Measurements from ENCODE around the gene SELPLG. TPM values are rescaled to one million over a fixed set of nuclear protein-coding genes. Genes with fewer than 3 reads are reported as not detected.

Gene SELPLG
- total RNA-seq, 1 donor from 2014 or later: 0.34 TPM

GRCh38 chr12:108573317-108573716 lies 60.4 kb downstream of the SELPLG start:
- Mint-ChIP-seq H3K36me3 (ENCODE audit: unreplicated experiment) (no peaks in the 10 kb centered on the region), H3K4me3 (ENCODE audit: unreplicated experiment) (no peak overlapping the region), H3K27me3 (ENCODE audit: unreplicated experiment) (peaks cover 4% of the 10 kb centered on the region), H3K4me1 (ENCODE audit: low read depth, unreplicated experiment) (peaks cover 3% of the 10 kb centered on the region), H3K27ac (ENCODE audit: unreplicated experiment) (no peak overlapping the region), H3K9me3 (ENCODE audit: unreplicated experiment) (no peaks in the 10 kb centered on the region)
- no peak for DNase-seq
- TF ChIP-seq CTCF (IDR thresholded peaks at IDR 0.05; ENCODE audit: partially characterized antibody, unreplicated experiment): no peak

GRCh38 chr12:108572166-108572790 lies 61.4 kb downstream of the SELPLG start:
- no peak for TF ChIP-seq CTCF (IDR thresholded peaks at IDR 0.05; ENCODE audit: partially characterized antibody, unreplicated experiment)
- H3K4me1 Mint-ChIP-seq (ENCODE audit: low read depth, unreplicated experiment): peaks cover 3% of the 10 kb centered on the region
- H3K27ac Mint-ChIP-seq (ENCODE audit: unreplicated experiment): no peak overlapping the region

More at GRCh38 chr12:108572166-108572790, 61.4 kb downstream of the SELPLG start:
- no peaks in the 10 kb centered on the region for H3K9me3 Mint-ChIP-seq (ENCODE audit: unreplicated experiment)
- no peak for DNase-seq
- H3K36me3 Mint-ChIP-seq (ENCODE audit: unreplicated experiment): no peaks in the 10 kb centered on the region
- H3K4me3 Mint-ChIP-seq (ENCODE audit: unreplicated experiment): no peak overlapping the region
- peaks cover 2% of the 10 kb centered on the region for H3K27me3 Mint-ChIP-seq (ENCODE audit: unreplicated experiment)

Small RNAs within 50 kb of the gene (microRNA-seq; reads per million reads assigned to microRNA genes)
- gene MIR4496 (ENCODE audit: unreplicated experiment): not detected

Other genes with a start within 250 kb of the SELPLG start
- gene FICD, start 118.6 kb downstream of the SELPLG start, total RNA-seq (ENCODE audit: unreplicated experiment): 4.8 TPM
- gene SART3, start 72.7 kb downstream of the SELPLG start, total RNA-seq (ENCODE audit: unreplicated experiment): 72.6 TPM
- gene ISCU, start 71.3 kb downstream of the SELPLG start, total RNA-seq (ENCODE audit: unreplicated experiment): 48.4 TPM
- 0.15 TPM for gene TMEM119, start 35.8 kb downstream of the SELPLG start, total RNA-seq (ENCODE audit: unreplicated experiment)
- gene CORO1C, start 97.6 kb upstream of the SELPLG start, total RNA-seq (ENCODE audit: unreplicated experiment): 285 TPM
- gene SSH1, start 223.7 kb upstream of the SELPLG start, total RNA-seq (ENCODE audit: unreplicated experiment): 28.2 TPM
- gene DAO, start 246.2 kb upstream of the SELPLG start, total RNA-seq (ENCODE audit: unreplicated experiment): not detected